Nephron progenitor cell (in vitro differentiated cells): ENCODE measurements around the gene ADGRG1.

Experiments used
- DNase-seq: peaks from one replicate; pipeline ENCODE4 v3.0.0; 2021
- H3K27ac Mint-ChIP-seq: 2 replicates; pipeline ENCODE4 v1.8.0; 2021; ENCODE audit warnings: mild to moderate bottlenecking, moderate library complexity, mixed read lengths
- H3K27me3 Mint-ChIP-seq: 2 replicates; pipeline ENCODE4 v1.8.0; 2021; ENCODE audit warnings: mild to moderate bottlenecking, low read depth, mixed read lengths; ENCODE audit not compliant: poor library complexity
- H3K36me3 Mint-ChIP-seq: 2 replicates; pipeline ENCODE4 v1.8.0; 2021; ENCODE audit warnings: low read depth, mixed read lengths
- H3K4me1 Mint-ChIP-seq: 2 replicates; pipeline ENCODE4 v1.8.0; 2021; ENCODE audit warnings: mixed read lengths
- H3K4me3 Mint-ChIP-seq: 2 replicates; pipeline ENCODE4 v1.8.0; 2021; ENCODE audit warnings: mild to moderate bottlenecking, moderate library complexity, mixed read lengths
- H3K9me3 Mint-ChIP-seq: 2 replicates; pipeline ENCODE4 v1.8.0; 2021; ENCODE audit warnings: mild to moderate bottlenecking, moderate library complexity, mixed read lengths
- CTCF ChIP-seq: fragments of 200-600 bp; sonication (generic); IDR thresholded peaks from 2 replicates; pipeline ENCODE4 v1.5.0; 2021; ENCODE audit warnings: antibody characterized with exemption

The ADGRG1 gene

GRCh38 chr16:57629516-57630406, 1.3 kb downstream of the ADGRG1 start:
- H3K4me1 Mint-ChIP-seq = peaks cover 63% of the 10 kb centered on the region
- TF ChIP-seq CTCF = no peak
- H3K27ac Mint-ChIP-seq = no peak overlapping the region
- no peak overlapping the region for H3K4me3 Mint-ChIP-seq
- no peaks in the 10 kb centered on the region for H3K9me3 Mint-ChIP-seq
- DNase-seq = no peak
- peaks cover 6% of the 10 kb centered on the region for H3K27me3 Mint-ChIP-seq
- no peaks in the 10 kb centered on the region for H3K36me3 Mint-ChIP-seq

- Mint-ChIP-seq H3K4me1 (peaks cover 57% of the 10 kb centered on the region), H3K27ac (no peak overlapping the region), H3K9me3 (no peaks in the 10 kb centered on the region), H3K27me3 (peaks cover 3% of the 10 kb centered on the region), H3K36me3 (no peaks in the 10 kb centered on the region), H3K4me3 (no peak overlapping the region)
- no peak for TF ChIP-seq CTCF
- DNase-seq = no peak
Measured at GRCh38 chr16:57630407-57630797, 2.0 kb downstream of the ADGRG1 start.

- Mint-ChIP-seq H3K27me3 (peaks cover 7% of the 10 kb centered on the region), H3K4me1 (peaks cover 53% of the 10 kb centered on the region), H3K9me3 (no peaks in the 10 kb centered on the region), H3K4me3 (no peak overlapping the region), H3K36me3 (no peaks in the 10 kb centered on the region), H3K27ac (no peak overlapping the region)
- no peak for TF ChIP-seq CTCF
- DNase-seq = no peak
Measured at GRCh38 chr16:57630931-57631845, 2.8 kb downstream of the ADGRG1 start.

GRCh38 chr16:57632568-57632967, 4.1 kb downstream of the ADGRG1 start:
- H3K9me3 Mint-ChIP-seq = no peaks in the 10 kb centered on the region
- DNase-seq = no peak
- no peaks in the 10 kb centered on the region for H3K36me3 Mint-ChIP-seq
- H3K4me1 Mint-ChIP-seq = peaks cover 51% of the 10 kb centered on the region
- no peak for TF ChIP-seq CTCF
- H3K27me3 Mint-ChIP-seq = peaks cover 13% of the 10 kb centered on the region
- H3K27ac Mint-ChIP-seq = no peak overlapping the region
- H3K4me3 Mint-ChIP-seq = no peak overlapping the region

GRCh38 chr16:57633383-57634064, 5.1 kb downstream of the ADGRG1 start:
- no peak overlapping the region for H3K4me3 Mint-ChIP-seq
- H3K27ac Mint-ChIP-seq = no peak overlapping the region
- TF ChIP-seq CTCF = no peak
- no peak for DNase-seq
- H3K4me1 Mint-ChIP-seq = peaks cover 51% of the 10 kb centered on the region
- no peaks in the 10 kb centered on the region for H3K36me3 Mint-ChIP-seq
- H3K9me3 Mint-ChIP-seq = no peaks in the 10 kb centered on the region
- peaks cover 20% of the 10 kb centered on the region for H3K27me3 Mint-ChIP-seq
